PC-9 (cell line): ENCODE measurements around the gene SERPINE1.

ENCODE experiments used
- EZH2 ChIP-seq: fragments of 200-600 bp; sonication (generic); IDR thresholded peaks from 2 replicates; pipeline ENCODE4 v1.8.0; 2017; ENCODE audit warnings: antibody characterized with exemption, low read depth
- TF ChIP-seq, protein P1 (sequence below): fragments of 200-600 bp; sonication (generic); conservative IDR thresholded peaks from 2 replicates; pipeline ENCODE4 v1.6.1; 2017; ENCODE audit warnings: mixed run types, antibody characterized with exemption, mild to moderate bottlenecking, moderate library complexity

DNA sequence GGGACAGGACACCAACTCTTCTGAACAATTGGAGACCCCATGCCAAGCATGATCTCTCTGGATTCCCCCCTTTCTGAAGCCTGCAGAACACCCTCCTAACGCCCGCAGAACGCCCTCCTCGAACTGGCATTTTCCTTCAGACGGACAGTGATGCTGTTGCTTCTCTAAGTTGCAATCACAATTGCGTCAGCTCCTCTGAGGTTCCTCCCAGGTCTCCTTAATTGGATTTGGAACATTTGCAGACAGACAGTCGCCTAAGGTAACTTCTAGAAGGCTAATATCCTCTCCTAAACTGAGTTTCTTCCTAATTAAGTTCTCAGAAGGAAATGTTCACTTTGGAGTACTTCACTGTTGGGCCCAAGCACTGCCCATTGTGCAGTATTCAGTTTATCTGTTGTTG lies 20.5 kb upstream of the SERPINE1 start:
- TF ChIP-seq, protein P1, sequence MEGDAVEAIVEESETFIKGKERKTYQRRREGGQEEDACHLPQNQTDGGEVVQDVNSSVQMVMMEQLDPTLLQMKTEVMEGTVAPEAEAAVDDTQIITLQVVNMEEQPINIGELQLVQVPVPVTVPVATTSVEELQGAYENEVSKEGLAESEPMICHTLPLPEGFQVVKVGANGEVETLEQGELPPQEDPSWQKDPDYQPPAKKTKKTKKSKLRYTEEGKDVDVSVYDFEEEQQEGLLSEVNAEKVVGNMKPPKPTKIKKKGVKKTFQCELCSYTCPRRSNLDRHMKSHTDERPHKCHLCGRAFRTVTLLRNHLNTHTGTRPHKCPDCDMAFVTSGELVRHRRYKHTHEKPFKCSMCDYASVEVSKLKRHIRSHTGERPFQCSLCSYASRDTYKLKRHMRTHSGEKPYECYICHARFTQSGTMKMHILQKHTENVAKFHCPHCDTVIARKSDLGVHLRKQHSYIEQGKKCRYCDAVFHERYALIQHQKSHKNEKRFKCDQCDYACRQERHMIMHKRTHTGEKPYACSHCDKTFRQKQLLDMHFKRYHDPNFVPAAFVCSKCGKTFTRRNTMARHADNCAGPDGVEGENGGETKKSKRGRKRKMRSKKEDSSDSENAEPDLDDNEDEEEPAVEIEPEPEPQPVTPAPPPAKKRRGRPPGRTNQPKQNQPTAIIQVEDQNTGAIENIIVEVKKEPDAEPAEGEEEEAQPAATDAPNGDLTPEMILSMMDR, result no peak
- no peak for TF ChIP-seq EZH2
